ELF-1 (cell line): ENCODE measurements around the gene OR11H7.
"Not testable (repeated sequence)": the region's sequence is repeated elsewhere in the genome, so short reads cannot be mapped to it uniquely, and the experiment has no call there.

Experiments used
- DNase-seq: peaks from one replicate; pipeline ENCODE4 v3.0.0-alpha.2; 2016; ENCODE audit warnings: low read depth, low spot score

The OR11H7 gene

GRCh38 chr14:20228681-20229080 is at the start of gene OR11H7:
Gene OR11H7 (plus strand): TSS chr14:20228981.
- no peak for DNase-seq

DNA sequence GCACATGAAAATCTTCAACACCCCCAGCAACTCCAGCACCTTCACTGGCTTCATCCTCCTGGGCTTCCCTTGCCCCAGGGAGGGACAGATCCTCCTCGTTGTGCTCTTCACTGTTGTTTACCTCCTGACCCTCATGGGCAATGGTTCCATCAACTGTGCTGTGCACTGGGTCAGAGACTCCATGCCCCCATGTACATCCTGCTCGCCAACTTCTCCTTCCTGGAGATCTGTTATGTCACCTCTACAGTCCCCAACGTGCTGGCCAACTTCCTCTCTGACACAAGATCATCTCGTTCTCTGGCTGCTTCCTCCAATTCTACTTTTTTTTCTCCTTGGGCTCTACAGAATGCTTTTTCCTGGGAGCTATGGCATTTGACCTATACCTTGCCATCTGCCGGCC is 49.6 kb upstream of the OR11H7 start:
- no peak for DNase-seq

GRCh38 chr14:20179880-20180279 is 48.9 kb upstream of the OR11H7 start:
- no peak for DNase-seq

GRCh38 chr14:20180486-20180885 is 48.3 kb upstream of the OR11H7 start:
- no peak for DNase-seq

GRCh38 chr14:20184181-20184580 is 44.6 kb upstream of the OR11H7 start:
- no peak for DNase-seq

- DNase-seq = no peak
Measured at GRCh38 chr14:20190596-20190995, 38.2 kb upstream of the OR11H7 start, which contains the start of gene OR11G2. Gene OR11G2 (plus strand): TSS chr14:20190896. CDS start chr14:20197438, 6,542 bp downstream.

- DNase-seq = no peak
Measured at GRCh38 chr14:20191396-20191795, 37.4 kb upstream of the OR11H7 start.

DNA sequence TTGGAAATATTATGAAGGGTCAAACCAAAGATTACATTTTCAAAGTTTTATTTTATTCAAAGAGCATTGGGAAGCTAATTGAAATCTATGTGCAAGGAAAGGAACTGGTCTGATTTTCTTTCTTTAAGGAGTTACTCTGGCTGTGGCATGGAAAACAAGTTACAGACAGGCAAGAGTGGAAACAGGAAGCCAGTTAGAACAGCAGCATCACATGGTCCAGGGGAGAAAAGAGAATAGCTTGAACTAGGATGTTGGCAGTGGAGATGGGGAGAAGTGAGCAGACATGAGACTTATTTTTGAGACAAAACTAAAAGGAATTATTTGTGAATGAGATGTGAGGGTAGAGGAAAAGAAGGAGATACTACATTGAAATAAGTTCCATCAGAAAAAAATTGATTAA is 34.7 kb upstream of the OR11H7 start:
- DNase-seq = no peak

GRCh38 chr14:20195170-20195569 is 33.6 kb upstream of the OR11H7 start:
- DNase-seq = not testable (repeated sequence)

- DNase-seq = no peak
Measured at GRCh38 chr14:20195911-20196310, 32.9 kb upstream of the OR11H7 start.

GRCh38 chr14:20197459-20197858 is 31.3 kb upstream of the OR11H7 start:
- no peak for DNase-seq

GRCh38 chr14:20198991-20199390 is 29.8 kb upstream of the OR11H7 start:
- no peak for DNase-seq

DNA sequence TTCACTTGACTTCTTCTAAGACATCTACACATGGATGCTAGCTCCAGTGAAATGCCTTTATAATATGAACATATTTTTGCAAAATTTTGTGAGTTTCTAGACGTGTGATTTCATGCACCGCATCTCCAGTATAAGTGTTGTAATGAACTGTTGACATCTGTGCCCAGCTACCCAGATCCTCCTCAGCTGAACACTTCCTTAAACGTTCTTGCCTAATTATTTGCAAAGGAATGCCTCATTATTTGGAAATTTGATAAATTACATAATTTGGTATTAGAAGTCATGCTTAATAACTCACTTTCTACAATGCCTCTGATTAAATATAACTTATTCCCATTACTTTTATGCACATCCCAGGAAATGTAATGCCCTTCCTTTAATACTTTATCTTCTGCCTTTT is 24.1 kb upstream of the OR11H7 start:
- no peak for DNase-seq

DNA sequence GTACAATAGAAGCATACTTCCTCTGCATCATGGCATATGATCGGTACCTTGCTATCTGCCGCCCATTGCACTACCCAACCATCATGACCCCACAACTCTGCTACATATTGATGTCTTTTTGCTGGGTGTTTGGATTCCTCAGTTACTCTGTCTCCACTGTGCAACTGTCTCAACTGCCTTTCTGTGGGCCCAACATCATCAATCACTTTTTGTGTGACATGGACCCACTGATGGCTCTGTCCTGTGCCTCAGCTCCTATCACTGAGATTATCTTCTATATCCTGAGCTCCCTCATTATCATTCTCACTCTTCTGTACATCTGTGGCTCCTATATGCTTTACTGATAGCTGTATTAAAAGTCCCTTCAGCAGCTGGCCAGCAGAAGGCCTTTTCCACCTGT is 19.2 kb upstream of the OR11H7 start:
- no peak for DNase-seq

DNA sequence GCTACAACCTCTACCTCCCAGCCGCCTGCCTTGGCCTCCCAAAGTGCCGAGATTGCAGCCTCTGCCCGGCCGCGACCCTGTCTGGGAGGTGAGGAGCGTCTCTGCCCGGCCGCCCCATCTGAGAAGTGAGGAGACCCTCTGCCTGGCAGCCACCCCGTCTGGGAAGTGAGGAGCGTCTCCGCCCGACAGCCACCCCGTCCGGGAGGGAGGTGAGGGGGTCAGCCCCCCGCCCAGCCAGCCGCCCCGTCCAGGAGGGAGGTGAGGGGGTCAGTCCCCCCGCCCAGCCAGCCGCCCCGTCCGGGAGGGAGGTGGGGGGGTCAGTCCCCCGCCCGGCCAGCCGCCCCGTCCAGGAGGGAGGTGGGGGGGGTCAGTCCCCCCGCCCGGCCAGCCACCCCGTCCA is 16.4 kb upstream of the OR11H7 start:
- not testable (repeated sequence) for DNase-seq

DNA sequence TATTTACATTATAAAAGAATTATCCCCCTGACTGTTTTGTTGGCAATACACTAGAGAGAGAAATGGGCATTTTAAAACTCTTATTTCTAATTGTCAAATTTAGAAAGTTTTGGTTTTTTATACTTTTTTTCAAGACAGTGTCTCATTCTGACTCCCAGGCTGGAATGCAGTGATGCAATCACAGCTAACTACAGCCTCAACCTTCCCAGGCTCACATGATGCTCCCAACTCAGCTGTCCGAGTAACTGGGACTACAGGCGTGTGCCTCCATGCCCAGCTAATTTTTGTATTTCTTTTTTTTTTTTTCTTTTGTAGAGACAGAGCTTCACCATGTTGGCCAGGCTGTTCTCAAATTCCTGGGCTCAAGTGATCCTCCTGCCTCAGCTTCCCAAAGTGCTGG is 13.6 kb upstream of the OR11H7 start:
- DNase-seq = no peak

DNA sequence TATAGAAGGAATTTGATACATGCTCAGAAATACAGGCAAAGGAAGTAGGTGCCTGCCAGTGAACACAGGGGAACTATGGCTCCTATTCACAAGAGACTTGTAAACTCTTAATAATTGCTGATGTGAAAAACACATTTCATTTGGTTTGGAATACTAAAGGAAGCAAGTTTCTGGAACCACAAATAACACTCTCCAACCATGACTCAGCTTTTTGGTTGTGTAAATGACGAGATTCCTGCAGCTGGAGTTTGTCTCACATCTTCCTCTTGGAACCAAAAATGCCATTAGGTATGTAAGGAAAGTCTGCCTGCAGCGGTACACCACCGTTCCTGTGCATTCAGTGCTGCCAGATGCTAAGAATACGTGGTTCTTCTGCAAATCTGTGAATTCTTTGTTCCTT is 9.7 kb upstream of the OR11H7 start:
- no peak for DNase-seq

GRCh38 chr14:20223410-20223809 is 5.4 kb upstream of the OR11H7 start, which contains the start of gene OR11H6:
Gene OR11H6 (plus strand): TSS chr14:20223710. CDS start chr14:20223710, 0 bp downstream.
- no peak for DNase-seq

DNA sequence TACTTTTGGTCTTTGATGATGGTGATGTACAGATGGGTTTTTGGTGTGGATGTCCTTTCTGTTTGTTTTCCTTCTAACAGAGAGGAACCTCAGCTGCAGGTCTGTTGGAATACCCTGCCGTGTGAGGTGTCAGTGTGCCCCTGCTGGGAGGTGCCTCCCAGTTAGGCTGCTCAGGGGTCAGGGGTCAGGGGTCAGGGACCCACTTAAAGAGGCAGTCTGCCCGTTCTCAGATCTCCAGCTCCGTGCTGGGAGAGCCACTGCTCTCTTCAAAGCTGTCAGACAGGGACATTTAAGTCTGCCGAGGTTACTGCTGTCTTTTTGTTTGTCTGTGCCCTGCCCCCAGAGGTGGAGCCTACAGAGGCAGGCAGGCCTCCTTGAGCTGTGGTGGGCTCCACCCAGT is 6.6 kb downstream of the OR11H7 start:
- DNase-seq = not testable (repeated sequence)

DNA sequence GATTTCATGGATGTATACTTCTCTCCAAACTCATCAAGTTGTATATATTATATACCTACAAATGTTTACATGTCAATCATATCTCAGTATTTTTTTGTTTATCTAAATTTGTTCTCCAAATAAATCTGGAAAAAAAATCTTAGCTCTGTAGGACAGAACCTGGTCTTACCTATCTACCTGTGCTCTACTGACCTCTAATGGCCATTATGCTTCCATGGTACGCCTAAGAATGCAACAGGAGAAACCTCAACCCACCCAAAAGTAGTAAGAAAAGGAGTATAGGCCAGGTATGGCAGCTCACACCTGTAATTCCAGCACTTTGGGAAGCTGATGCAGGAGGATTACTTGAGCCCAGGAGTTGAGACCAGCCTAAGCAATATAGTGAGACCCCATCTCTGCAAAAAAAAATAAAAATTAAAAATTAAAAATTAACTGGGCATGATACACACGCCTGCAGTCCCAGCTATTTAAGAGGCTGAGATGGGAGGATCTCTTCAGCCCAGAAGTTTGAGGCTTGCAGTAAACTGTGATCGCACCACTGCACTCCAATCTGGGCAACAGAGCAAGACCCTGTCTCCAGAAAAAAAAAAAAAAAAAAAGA is 19.0 kb downstream of the OR11H7 start:
- DNase-seq = no peak

GRCh38 chr14:20262642-20263128 is 33.9 kb downstream of the OR11H7 start:
- DNase-seq = peak; percentile 8

DNA sequence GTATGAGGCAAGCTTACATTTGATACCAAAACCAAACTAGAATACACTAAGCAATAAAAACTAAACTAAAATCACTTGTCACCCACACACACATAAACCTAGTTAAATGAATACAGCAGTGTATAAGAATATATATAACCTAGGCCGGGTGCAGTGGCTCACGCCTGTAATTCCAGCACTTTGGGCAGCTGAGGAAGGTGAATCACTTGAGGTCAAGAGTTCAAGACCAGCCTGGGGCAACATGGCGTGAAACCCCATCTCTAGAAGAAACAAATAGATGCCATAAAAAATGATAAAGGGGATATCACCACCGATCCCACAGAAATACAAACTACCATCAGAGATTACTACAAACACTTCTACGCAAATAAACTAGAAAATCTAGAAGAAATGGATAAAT is 35.6 kb downstream of the OR11H7 start:
- not testable (repeated sequence) for DNase-seq

DNA sequence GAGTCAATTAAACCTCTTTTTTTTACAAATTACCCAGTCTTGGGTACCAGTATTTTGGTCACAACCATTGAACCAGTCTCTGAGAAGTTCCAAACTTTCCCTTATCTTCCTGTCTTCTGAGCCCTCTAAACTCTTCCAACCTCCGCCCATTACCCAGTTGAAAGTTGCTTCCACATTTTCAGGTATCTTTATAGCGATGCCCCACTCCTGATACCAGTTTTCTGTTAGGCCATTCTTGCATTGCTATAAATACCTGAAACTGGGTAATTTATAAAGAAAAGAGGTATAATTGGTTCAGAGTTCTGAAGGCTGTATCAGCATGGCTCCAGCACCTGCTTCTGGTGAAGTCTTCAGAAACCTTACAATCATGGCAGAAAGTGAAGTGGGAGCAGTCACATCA is 45.3 kb downstream of the OR11H7 start:
- DNase-seq = no peak

DNA sequence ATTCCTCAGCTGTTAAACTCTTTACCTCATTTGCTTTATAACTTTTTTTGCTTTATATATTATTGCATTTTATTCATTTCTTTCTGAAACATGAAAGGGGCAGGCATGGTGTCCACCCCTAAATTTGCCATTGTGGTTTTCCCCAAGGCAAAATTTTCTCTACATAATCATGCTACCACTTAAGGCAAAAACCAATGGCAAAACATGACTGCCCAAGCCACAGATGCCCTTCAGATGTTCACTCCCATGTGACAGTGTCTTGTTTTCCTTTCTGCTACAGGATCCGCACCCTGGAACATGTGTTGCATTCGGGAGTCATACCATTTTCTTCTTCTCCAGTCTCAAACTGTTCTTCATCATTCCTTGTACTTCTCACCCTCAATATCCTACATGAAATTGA is 48.6 kb downstream of the OR11H7 start:
- DNase-seq = no peak
